ENCODE measurements around the gene FAM98B.

GRCh38 chr15:38517312-38517975 is 63.5 kb downstream of the FAM98B start:
- no peak for TF ChIP-seq POLR2A (IDR thresholded peaks at IDR 0.05; ENCODE audit: low read depth, low read length)
- TF ChIP-seq POLR2AphosphoS5 (IDR thresholded peaks at IDR 0.05; ENCODE audit: low read depth, low read length): no peak
- TF ChIP-seq PAX5 (IDR thresholded peaks at IDR 0.05; ENCODE audit: insufficient read depth, low read length, severe bottlenecking): no peak
- no peak for TF ChIP-seq SPI1 (IDR thresholded peaks at IDR 0.05; ENCODE audit: low read depth, low read length)
- TF ChIP-seq TAF1 (IDR thresholded peaks at IDR 0.05; ENCODE audit: low read depth, low read length): no peak

Measured in GM12891 (cell line).